ENCODE results near the gene MCC. TPM values are rescaled to one million over a fixed set of nuclear protein-coding genes. Genes with fewer than 3 reads are reported as not detected.

The MCC gene
- total RNA-seq, 1 experiment from 2014 or later: 23.5 TPM

DNA sequence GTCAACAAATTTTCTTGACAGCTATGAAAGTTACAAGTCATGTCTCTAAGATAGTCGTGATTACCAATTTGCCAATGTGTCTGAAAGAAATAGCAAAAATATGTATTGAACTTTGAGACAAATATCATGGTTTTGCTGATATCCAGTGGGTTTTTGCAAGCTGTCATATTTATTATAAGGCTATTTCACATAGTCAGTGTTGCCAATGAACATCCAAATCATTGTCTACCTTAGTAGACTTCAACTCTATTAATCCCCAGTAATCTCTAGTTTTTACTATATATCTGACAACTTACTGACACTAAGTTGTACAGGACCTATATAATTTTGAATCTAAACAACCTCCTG lies 256.6 kb downstream of the MCC start (continued):
- TF ChIP-seq ZNF532 (CRISPR knock-in tag; IDR thresholded peaks at IDR 0.05; ENCODE audit: borderline replicate concordance) (no peak), ZNF416 (CRISPR knock-in tag; IDR thresholded peaks at IDR 0.05) (no peak), NFYB (CRISPR knock-in tag; conservative IDR thresholded peaks at IDR 0.05; ENCODE audit: low read depth) (no peak), USF2 (CRISPR knock-in tag; IDR thresholded peaks at IDR 0.05) (no peak), ZNF219 (CRISPR knock-in tag; IDR thresholded peaks at IDR 0.05; ENCODE audit: borderline replicate concordance) (no peak)

DNA sequence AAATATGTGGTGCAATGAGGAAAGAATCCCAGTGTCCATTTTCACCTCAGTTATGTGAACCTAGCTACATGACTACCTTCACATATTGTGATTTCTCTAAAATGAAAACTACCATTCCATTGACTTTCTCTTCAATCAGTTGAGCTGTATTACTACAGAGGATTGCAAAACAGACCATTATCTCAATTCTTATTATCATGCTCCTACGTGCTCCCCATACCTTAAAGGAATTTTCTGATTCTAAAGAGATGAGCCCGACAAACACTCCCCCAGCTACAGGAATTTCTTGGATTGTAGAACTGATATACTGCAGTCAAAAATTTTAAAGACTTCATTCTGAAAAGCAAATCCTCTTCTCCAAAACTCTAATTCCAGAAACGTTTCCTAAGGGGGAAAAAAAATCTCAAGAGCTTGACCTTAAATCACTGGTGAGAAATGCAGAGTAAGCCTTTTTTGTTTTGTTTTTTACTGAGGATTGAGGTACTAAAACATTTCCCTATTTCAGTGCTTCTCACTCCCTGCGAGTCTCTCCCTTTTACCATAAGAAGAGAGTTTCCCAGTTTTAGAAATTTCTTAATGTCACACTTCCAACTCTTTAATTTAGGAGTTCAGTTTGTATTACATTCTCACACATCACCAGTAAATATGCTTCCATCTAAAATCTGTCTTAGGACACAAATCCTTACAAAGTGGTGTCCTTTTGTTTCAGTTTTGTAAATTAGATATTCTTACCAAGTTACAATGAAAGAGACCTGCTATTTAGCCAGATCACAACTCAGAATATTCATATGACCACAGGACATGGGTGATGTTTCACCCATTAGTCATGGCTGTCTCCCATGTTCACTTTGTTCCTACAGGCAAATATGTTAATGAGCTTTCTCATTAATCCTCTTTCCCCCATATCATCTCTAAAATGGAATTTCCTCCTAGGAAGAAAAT lies 257.3 kb downstream of the MCC start:
- ATAC-seq (no peak), DNase-seq (ENCODE audit: low spot score) (no peak)
- H3K27ac Mint-ChIP-seq: peak overlapping the region; percentile 71
- POLR2A ChIA-PET: no interaction called here
- H3K36me3 Mint-ChIP-seq: no peaks in the 10 kb centered on the region
- no peaks in the 10 kb centered on the region for H3K27me3 Mint-ChIP-seq (ENCODE audit: low read depth)
- TF ChIP-seq ESRRA (CRISPR knock-in tag; IDR thresholded peaks at IDR 0.05; ENCODE audit: borderline replicate concordance): no peak
- no peak for TF ChIP-seq CBFB (CRISPR knock-in tag; IDR thresholded peaks at IDR 0.05; ENCODE audit: low read depth)
- TF ChIP-seq FOXK1 (CRISPR knock-in tag; IDR thresholded peaks at IDR 0.05): no peak
- TF ChIP-seq NR3C1 (CRISPR knock-in tag; conservative IDR thresholded peaks at IDR 0.05; ENCODE audit: low read depth): no peak
- TF ChIP-seq, protein P1, sequence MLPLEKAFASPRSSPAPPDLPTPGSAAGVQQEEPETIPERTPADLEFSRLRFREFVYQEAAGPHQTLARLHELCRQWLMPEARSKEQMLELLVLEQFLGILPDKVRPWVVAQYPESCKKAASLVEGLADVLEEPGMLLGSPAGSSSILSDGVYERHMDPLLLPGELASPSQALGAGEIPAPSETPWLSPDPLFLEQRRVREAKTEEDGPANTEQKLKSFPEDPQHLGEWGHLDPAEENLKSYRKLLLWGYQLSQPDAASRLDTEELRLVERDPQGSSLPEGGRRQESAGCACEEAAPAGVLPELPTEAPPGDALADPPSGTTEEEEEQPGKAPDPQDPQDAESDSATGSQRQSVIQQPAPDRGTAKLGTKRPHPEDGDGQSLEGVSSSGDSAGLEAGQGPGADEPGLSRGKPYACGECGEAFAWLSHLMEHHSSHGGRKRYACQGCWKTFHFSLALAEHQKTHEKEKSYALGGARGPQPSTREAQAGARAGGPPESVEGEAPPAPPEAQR (CRISPR knock-in tag; IDR thresholded peaks at IDR 0.05): no peak
- TF ChIP-seq USF2 (CRISPR knock-in tag; IDR thresholded peaks at IDR 0.05): no peak
- TF ChIP-seq ZNF317 (CRISPR knock-in tag; IDR thresholded peaks at IDR 0.05; ENCODE audit: borderline replicate concordance, low read depth): no peak
- no peak for TF ChIP-seq ZNF512 (CRISPR knock-in tag; IDR thresholded peaks at IDR 0.05; ENCODE audit: borderline replicate concordance)
- TF ChIP-seq TEAD1 (CRISPR knock-in tag; IDR thresholded peaks at IDR 0.05): no peak
- no peak for TF ChIP-seq NFATC4 (CRISPR knock-in tag; IDR thresholded peaks at IDR 0.05)
- TF ChIP-seq ZNF532 (CRISPR knock-in tag; IDR thresholded peaks at IDR 0.05; ENCODE audit: borderline replicate concordance): no peak
- TF ChIP-seq ATF1 (CRISPR knock-in tag; IDR thresholded peaks at IDR 0.05): no peak
- TF ChIP-seq ZNF423 (CRISPR knock-in tag; IDR thresholded peaks at IDR 0.05): no peak
- H3K9me3 Mint-ChIP-seq: no peaks in the 10 kb centered on the region
- CTCF ChIA-PET: interaction anchor here (0.7 kb wide), 1 partner anchor 9 kb away, joined by 3 read pairs; no protein-coding TSS in a partner anchor
- peaks cover 62% of the 10 kb centered on the region for H3K4me1 Mint-ChIP-seq
- no peak overlapping the region for H3K4me3 Mint-ChIP-seq
